Endothelial cell of umbilical vein (primary cell): ENCODE measurements around the gene PFKFB4. TPM values are rescaled to one million over a fixed set of nuclear protein-coding genes. Genes with fewer than 3 reads are reported as not detected.

ENCODE experiments used
- BruUV-seq: library from RNA; stranded (reverse); fragments of 400-500 nt; replicated peaks from 2 replicates; lab custom pipeline; 2021; lab: Mats Ljungman, UMichigan
- CTCF ChIA-PET: fragments of 300-600, 350-600 bp; sonication (Branson Sonifier 250); formaldehyde crosslinking; loops from one replicate; lab custom pipeline; 2021; ENCODE audit warnings: antibody characterized with exemption, inconsistent platforms; lab: Charles Lee
- POLR2A ChIA-PET: fragments of 300-600, 350-600 bp; sonication (Branson Sonifier 250); formaldehyde crosslinking; loops from one replicate; lab custom pipeline; 2021; ENCODE audit warnings: antibody characterized with exemption, inconsistent platforms; lab: Charles Lee
- DNase-seq: peaks from one replicate; pipeline ENCODE4 v3.0.0-alpha.2; 2011; ENCODE audit warnings: low read depth, low spot score
- FAIRE-seq: peaks from 2 replicates; lab custom pipeline; 2011; peaks lifted over from hg19 to GRCh38; lab: Jason Lieb, UNC
- H2AFZ ChIP-seq: 2 replicates; pipeline ENCODE4 v1.6.0; 2012; ENCODE audit warnings: low read depth, low read length, control low read depth, inconsistent platforms
- H3K27ac ChIP-seq: 2 replicates; pipeline ENCODE4 v1.5.1; 2011; ENCODE audit warnings: low read depth, mild to moderate bottlenecking, control low read depth, low read length, moderate library complexity; ENCODE audit not compliant: insufficient read depth
- H3K27me3 ChIP-seq, 2 experiments: 2 replicates each; pipeline versions ENCODE4 v1.6.0 to v1.6.1; 2011; ENCODE audit warnings: low read length in 2 of 2, mixed read lengths in 1 of 2; ENCODE audit not compliant: control insufficient read depth in 2 of 2, insufficient read depth in 2 of 2
- H3K36me3 ChIP-seq, 2 experiments: 2 replicates in 1 of 2; 3 replicates in 1 of 2; pipeline ENCODE4 v1.5.1; 2011; ENCODE audit warnings: low read length in 2 of 2, mild to moderate bottlenecking in 1 of 2, moderate library complexity in 1 of 2; ENCODE audit not compliant: control insufficient read depth in 2 of 2, insufficient read depth in 2 of 2; ENCODE audit errors: extremely low read depth in 1 of 2
- H3K4me1 ChIP-seq: 3 replicates; pipeline ENCODE4 v1.5.1; 2011; ENCODE audit warnings: mild to moderate bottlenecking, low read length; ENCODE audit not compliant: control insufficient read depth, insufficient read depth; ENCODE audit errors: extremely low read depth
- H3K4me2 ChIP-seq: 2 replicates; pipeline ENCODE4 v1.6.1; 2011; ENCODE audit warnings: low read length, control low read depth, mixed read lengths; ENCODE audit not compliant: insufficient read depth
- H3K4me3 ChIP-seq, 3 experiments: fragments of 200-600 bp in 1 of 3; sonication (generic), shearing (Covaris generic) in 1 of 3; replicated peaks in 1 of 3; 2 replicates each; pipeline ENCODE4 v1.5.1; 2011 to 2016; ENCODE audit warnings: control low read depth in 3 of 3, low read length in 3 of 3, mild to moderate bottlenecking in 2 of 3, inconsistent platforms in 1 of 3, low read depth in 1 of 3, moderate library complexity in 1 of 3; ENCODE audit not compliant: insufficient read depth in 1 of 3
- H3K79me2 ChIP-seq: 2 replicates; pipeline ENCODE4 v1.6.0; 2012; ENCODE audit warnings: low read length, inconsistent platforms; ENCODE audit not compliant: control insufficient read depth, insufficient read depth
- H3K9ac ChIP-seq: replicated peaks from 2 replicates; pipeline ENCODE3; 2011; ENCODE audit warnings: low read length, control low read depth; ENCODE audit not compliant: insufficient read depth; ENCODE audit errors: extremely low read depth
- H3K9me1 ChIP-seq: replicated peaks from 3 replicates; pipeline ENCODE4 v1.6.0; 2011; ENCODE audit warnings: mild to moderate bottlenecking, low read length; ENCODE audit not compliant: control insufficient read depth, insufficient read depth; ENCODE audit errors: extremely low read depth
- H3K9me3 ChIP-seq: replicated peaks from 2 replicates; pipeline ENCODE4 v1.5.1; 2012; ENCODE audit warnings: low read length, inconsistent platforms; ENCODE audit not compliant: control insufficient read depth, insufficient read depth
- H4K20me1 ChIP-seq: replicated peaks from 2 replicates; pipeline ENCODE3; 2011; ENCODE audit warnings: mild to moderate bottlenecking, low read length; ENCODE audit not compliant: control insufficient read depth, insufficient read depth; ENCODE audit errors: extremely low read depth
- EZH2 ChIP-seq: IDR thresholded peaks from 2 replicates; pipeline ENCODE4 v1.6.1; 2012; ENCODE audit warnings: borderline replicate concordance, low read depth, mild to moderate bottlenecking, moderate library complexity, low read length, inconsistent platforms; ENCODE audit not compliant: severe bottlenecking
- FOS ChIP-seq: IDR thresholded peaks from 2 replicates; pipeline ENCODE4 v1.6.1; 2011; ENCODE audit warnings: mild to moderate bottlenecking, low read length, moderate library complexity, borderline replicate concordance; ENCODE audit not compliant: insufficient read depth
- GATA2 ChIP-seq: IDR thresholded peaks from 2 replicates; pipeline ENCODE4 v1.7.0; 2011; ENCODE audit warnings: low read depth, mild to moderate bottlenecking, moderate library complexity, mixed read lengths, low read length; ENCODE audit not compliant: insufficient read length, insufficient read depth
- JUN ChIP-seq: IDR thresholded peaks from 2 replicates; pipeline ENCODE4 v1.6.1; 2011; ENCODE audit warnings: borderline replicate concordance, low read depth; ENCODE audit not compliant: insufficient read length, insufficient read depth
- MAX ChIP-seq: IDR thresholded peaks from 2 replicates; pipeline ENCODE4 v1.6.1; 2011; ENCODE audit not compliant: insufficient read depth, insufficient read length
- MYC ChIP-seq: IDR thresholded peaks from one replicate; pipeline ENCODE4 v1.6.1; 2011; ENCODE audit warnings: mild to moderate bottlenecking, low read depth, low read length
- POLR2A ChIP-seq: IDR thresholded peaks from 2 replicates; pipeline ENCODE4 v1.6.1; 2012; ENCODE audit warnings: low read depth, mild to moderate bottlenecking, control low read depth, low read length
- POLR2AphosphoS5 ChIP-seq: IDR thresholded peaks from 2 replicates; pipeline ENCODE4 v1.6.1; 2012; ENCODE audit warnings: low read depth, mild to moderate bottlenecking, control low read depth, low read length, moderate library complexity; ENCODE audit not compliant: insufficient read depth
- dilution Hi-C: fragments of 300-500 bp; cut with MboI; formaldehyde crosslinking; loops from one replicate; pipeline ENCODE4 v1.15.0; 2019; ENCODE audit warnings: low sequenced_read_pairs; ENCODE audit not compliant: extremely low pct_ligation_motif_present
- intact Hi-C: fragments of 100-400 bp; cut with micrococcal nuclease; formaldehyde crosslinking; loops from one replicate; pipeline ENCODE4 v1.10.0; 2022
- polyA plus RNA-seq, 4 experiments: library from polyadenylated mRNA; depleted of rRNA in 3 of 4; stranded (reverse) in 3 of 4; unstranded in 1 of 4; fragments of >200 nt; gene quantifications; 2 replicates each; pipeline versions ENCODE4 v1.2.1 to v1.2.3, GENCODE V29; 2011 to 2012; ENCODE audit warnings: missing spikeins in 1 of 4
- total RNA-seq: library from RNA; stranded (reverse); gene quantifications from 2 replicates; pipeline ENCODE4 v1.2.3, GENCODE V29; 2021
- TF ChIP-seq, protein P1 (sequence below), 2 donors: IDR thresholded peaks; 1 replicate in 1 of 2; 2 replicates in 1 of 2; pipeline ENCODE4 v1.5.1; 2011; ENCODE audit warnings: low read length in 2 of 2, mild to moderate bottlenecking in 2 of 2, moderate library complexity in 2 of 2, control low read depth in 1 of 2, inconsistent platforms in 1 of 2, low read depth in 1 of 2; ENCODE audit not compliant: insufficient read depth in 1 of 2; ENCODE audit errors: extremely low read depth in 1 of 2

PFKFB4 gene
- total and polyA plus RNA-seq, 2 donors (not counting 3 experiments of a cell fraction or from before 2014, with no cell fraction given): 4.0 to 4.2 TPM

GRCh38 chr3:48501196-48501595, 55.4 kb downstream of the PFKFB4 start:
- no peak for DNase-seq

More at GRCh38 chr3:48501196-48501595, 55.4 kb downstream of the PFKFB4 start:
- Histone ChIP-seq H3K9me1 (no peaks in the 10 kb centered on the region), H3K27ac (no peak overlapping the region), H3K9ac (no peak overlapping the region), H3K4me3 (no peak overlapping the region), H3K79me2 (no peaks in the 10 kb centered on the region), H3K4me2 (no peak overlapping the region), H3K36me3 (peaks cover 0 to 2% of the 10 kb centered on the region in 2 experiments), H3K27me3 (no peaks in the 10 kb centered on the region), H3K9me3 (no peaks in the 10 kb centered on the region), H3K4me1 (peaks cover 21% of the 10 kb centered on the region), H4K20me1 (no peaks in the 10 kb centered on the region), H2AFZ (no peak overlapping the region)
- ChIA-PET CTCF (interaction anchor here (1.0 to 1.9 kb wide), 2 partner anchors 35 to 65 kb away, joined by 3 to 4 read pairs; a partner anchor contains a TSS), POLR2A (no interaction called here)
- BruUV-seq: no TSS peak
- dilution Hi-C loops: no loop called here
- no peak for TF ChIP-seq FOS
- TF ChIP-seq, protein P1, sequence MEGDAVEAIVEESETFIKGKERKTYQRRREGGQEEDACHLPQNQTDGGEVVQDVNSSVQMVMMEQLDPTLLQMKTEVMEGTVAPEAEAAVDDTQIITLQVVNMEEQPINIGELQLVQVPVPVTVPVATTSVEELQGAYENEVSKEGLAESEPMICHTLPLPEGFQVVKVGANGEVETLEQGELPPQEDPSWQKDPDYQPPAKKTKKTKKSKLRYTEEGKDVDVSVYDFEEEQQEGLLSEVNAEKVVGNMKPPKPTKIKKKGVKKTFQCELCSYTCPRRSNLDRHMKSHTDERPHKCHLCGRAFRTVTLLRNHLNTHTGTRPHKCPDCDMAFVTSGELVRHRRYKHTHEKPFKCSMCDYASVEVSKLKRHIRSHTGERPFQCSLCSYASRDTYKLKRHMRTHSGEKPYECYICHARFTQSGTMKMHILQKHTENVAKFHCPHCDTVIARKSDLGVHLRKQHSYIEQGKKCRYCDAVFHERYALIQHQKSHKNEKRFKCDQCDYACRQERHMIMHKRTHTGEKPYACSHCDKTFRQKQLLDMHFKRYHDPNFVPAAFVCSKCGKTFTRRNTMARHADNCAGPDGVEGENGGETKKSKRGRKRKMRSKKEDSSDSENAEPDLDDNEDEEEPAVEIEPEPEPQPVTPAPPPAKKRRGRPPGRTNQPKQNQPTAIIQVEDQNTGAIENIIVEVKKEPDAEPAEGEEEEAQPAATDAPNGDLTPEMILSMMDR (IDR thresholded peaks at IDR 0.05; ENCODE audit: extremely low read depth in 1 of 2, insufficient read depth in 1 of 2, low read depth in 1 of 2, low read length in 2 of 2): no peak
- TF ChIP-seq JUN: no peak
- no peak for TF ChIP-seq MYC
- TF ChIP-seq MAX: no peak
- TF ChIP-seq POLR2AphosphoS5: no peak
- TF ChIP-seq EZH2: no peak
- TF ChIP-seq POLR2A: no peak
- TF ChIP-seq GATA2: no peak
- intact Hi-C loops: no loop called here
- FAIRE-seq: no peak
